GM12801 (cell line): ENCODE results near the gene BTBD6.

Experiments used
- CTCF ChIP-seq: IDR thresholded peaks from one replicate; pipeline ENCODE4 v1.5.1; 2011; ENCODE audit warnings: control low read depth; ENCODE audit not compliant: insufficient read length; ENCODE audit errors: extremely low read depth

Gene BTBD6

GRCh38 chr14:105203057-105203531 lies 45.2 kb upstream of the BTBD6 start:
- TF ChIP-seq CTCF, result no peak

DNA sequence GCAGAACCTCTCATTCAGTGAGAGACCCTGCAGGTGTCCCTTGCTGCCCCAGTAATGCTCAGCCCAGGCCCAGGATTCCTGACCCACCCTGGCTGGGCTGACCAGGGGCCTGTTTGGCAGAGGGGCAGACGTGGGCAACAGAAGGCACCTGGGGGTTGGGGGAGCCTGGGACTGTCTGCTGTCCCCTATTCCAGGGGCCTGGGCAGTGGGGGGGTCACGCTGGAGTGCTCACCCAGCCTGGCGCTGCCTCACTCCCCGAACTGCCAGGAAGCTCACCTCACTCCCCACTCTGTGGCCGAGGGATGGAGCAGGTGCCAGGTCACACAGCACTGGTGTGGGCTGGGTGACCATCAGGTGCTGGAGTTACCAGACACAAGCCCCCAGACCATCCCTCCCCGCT lies 44.6 kb upstream of the BTBD6 start:
- TF ChIP-seq CTCF, result no peak

DNA sequence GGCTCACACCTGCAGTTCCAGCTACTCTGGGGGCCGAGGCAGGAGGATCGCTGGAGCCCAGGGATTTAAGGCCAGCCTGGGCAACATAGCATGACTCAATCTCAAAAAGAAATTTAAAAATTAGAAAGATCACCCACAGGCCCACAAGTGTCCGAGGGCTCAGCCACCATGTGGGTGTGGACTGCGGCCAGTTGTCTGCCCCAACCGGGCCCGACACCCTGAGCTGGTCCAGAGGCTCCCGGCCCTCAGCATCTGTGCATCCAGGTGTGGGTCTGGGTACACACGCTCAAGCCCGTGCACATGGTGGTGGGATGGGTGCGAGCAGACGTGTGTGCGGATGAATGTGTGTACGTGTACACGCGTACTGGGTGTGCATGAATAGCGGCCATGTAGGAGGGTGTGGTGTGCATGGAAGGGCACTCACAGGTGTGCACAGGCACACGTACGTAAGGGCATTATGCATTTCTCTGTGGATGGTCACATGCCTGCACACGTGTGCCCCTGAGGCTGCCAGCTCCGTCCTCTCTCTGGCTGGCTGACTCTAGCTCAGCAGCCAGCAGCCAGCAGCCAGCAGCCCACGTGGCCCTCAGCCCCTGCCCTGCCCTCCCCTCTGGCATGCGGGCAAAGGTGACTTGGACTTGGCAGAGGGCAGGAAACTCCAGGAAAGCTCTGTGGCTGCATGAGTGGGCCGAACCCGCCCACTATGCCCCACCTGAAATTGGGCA lies 44.0 kb upstream of the BTBD6 start:
- TF ChIP-seq CTCF, result no peak

DNA sequence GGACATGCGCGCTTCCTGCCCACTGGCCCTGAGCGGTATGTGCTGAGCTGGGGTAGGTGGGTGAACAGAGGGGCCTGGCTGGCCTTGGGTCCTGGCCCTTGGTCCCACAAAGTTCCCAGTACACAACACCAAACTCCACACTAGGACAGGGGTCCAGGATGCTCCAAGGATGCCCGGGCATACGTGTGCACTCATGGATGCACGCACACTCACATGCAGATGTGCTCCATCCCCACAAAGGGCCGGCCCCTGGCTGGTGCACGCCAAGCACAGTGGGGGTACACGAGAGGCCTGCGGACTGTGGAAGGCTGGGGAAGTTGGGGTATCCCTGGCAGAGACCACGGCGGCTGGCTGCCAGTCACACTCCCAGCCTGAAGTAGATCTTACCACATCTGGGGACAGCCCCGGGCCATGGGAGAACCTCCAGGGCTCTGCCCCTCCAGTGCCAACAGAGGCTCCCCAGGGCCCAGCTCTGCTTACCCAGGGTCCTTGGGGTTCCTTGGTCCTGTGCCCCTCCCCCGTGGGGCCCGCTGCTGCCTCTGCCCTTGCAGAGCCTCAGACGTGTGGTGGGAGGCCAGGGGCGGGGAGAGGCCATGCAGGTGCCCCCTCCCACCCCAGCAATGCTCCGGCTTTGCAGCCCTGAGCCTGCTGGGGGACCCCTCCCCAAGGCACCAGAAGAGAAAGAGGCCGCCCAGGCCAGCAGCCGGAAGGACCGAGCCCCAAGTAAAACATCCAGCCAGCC lies 43.2 kb upstream of the BTBD6 start:
- TF ChIP-seq CTCF, result no peak

DNA sequence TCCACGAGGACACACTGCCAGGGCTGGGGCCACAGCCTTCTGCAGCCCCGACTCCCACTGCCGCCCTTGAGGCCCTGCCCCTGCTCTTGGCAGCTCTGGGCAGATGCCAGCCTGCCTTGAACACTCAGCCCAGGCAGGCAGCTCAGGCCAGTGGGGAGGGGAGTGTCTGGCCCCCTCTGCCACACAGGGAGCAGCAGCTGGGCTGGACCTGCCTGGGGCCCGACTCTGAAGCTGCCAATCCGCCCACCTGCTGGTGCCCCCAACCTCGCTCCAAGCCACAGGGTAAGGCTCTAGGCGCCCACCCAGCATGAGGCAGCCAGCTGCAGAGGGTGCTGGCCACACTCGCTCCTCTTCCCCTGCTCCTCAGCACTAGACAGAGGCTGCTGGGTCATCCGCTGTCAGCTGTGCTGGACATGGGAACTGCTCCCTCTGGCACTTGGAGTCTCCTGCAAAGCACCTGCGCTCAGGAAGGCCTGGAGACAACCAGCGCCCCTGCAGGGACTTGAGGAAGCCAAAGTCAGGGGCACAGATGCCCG lies 42.6 kb upstream of the BTBD6 start:
- no peak for TF ChIP-seq CTCF

DNA sequence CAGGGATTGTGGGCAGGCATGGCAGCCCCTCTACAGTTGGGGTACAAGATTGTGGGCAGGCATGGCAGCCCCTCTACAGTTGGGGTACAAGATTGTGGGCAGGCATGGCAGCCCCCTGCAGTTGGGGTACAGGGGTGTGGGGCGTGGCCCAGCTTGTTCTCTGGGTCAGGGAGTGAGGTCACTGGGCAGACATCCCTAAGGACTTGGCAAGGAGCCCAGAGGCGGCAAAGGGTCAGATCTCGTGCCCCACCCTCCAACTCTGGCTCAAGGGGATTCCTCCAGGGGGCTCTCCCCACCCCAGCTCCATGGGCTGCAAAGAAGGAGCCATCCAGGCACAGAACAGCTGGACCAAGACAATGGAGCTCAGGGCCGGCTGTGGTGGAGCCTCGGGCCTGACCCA lies 41.5 kb upstream of the BTBD6 start:
- no peak for TF ChIP-seq CTCF

GRCh38 chr14:105207460-105207901 lies 40.9 kb upstream of the BTBD6 start:
- no peak for TF ChIP-seq CTCF
